NCI-H1092 treated with DMSO at 0.1 percent for 48 hours (cell line): Measurements from ENCODE around the gene CACNA2D2.

Source experiments
- DNase-seq: peaks from one replicate; lab custom pipeline; 2025; lab: John Stamatoyannopoulos, UW

The CACNA2D2 gene

GRCh38 chr3:50495609-50496423 is 7.6 kb downstream of the CACNA2D2 start:
- DNase-seq, result no peak

GRCh38 chr3:50494126-50494525 is 9.3 kb downstream of the CACNA2D2 start:
- no peak for DNase-seq

DNA sequence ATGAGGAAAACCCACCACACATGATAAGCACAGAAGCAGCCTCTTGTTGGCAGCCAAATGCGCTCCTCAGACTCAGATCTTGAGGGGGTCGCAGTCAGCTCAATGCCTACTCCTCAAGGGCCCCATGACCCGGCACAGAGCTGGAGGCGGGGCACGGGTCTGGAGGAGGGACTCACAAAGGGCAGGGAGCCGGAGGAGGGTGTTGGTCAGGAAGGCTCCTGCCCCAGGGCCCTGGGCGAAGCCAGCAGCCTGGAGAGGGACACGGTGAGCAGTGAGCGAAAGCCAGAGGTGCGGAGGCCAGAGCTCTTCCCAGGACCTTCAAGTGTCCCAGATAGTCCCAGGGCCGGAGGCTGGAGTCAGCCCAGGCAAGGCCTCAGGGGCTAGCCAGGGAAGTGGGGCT is 9.8 kb downstream of the CACNA2D2 start:
- no peak for DNase-seq

DNA sequence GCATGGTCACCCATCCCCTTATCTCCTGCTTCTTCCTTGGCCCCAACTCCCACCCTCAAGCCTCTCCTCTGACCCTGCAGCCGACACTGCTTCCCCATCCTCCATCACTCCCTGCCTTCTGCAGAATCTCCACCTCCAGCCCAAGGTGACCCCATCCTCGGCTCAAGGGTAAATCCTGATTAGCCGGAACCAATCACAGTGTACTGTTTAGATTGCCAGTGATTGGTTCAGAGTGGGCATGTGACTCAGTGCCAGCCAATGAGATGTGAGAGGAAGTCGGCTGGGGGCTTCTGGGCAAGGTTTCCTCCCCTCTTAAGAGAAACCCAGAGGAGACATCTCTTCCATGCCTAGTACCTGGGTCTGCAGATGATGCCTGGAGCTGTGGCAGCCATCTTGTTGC is 10.3 kb downstream of the CACNA2D2 start:
- DNase-seq, result no peak

GRCh38 chr3:50491023-50491422 is 12.4 kb downstream of the CACNA2D2 start:
- no peak for DNase-seq

GRCh38 chr3:50490424-50490823 is 13.0 kb downstream of the CACNA2D2 start:
- no peak for DNase-seq

DNA sequence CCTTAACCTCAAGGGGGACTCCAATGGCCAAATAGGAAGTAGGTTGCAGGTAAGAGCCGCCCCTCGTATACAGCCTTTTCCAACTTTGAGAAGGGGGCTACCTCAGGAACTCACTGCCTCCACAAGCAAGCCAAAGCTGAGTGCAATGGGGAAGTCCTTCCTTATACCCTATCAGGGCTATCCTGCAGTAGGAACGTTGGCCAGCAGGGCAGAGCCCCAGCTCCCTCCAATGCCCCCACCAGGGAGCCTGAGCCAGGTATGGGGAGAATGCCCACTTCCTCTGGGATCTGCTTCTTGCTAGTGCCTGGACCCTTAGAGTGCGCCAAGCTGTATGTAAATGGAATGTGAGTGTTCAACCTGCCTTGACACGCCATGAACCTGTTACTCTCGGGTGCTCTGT is 16.3 kb downstream of the CACNA2D2 start:
- DNase-seq, result no peak

DNA sequence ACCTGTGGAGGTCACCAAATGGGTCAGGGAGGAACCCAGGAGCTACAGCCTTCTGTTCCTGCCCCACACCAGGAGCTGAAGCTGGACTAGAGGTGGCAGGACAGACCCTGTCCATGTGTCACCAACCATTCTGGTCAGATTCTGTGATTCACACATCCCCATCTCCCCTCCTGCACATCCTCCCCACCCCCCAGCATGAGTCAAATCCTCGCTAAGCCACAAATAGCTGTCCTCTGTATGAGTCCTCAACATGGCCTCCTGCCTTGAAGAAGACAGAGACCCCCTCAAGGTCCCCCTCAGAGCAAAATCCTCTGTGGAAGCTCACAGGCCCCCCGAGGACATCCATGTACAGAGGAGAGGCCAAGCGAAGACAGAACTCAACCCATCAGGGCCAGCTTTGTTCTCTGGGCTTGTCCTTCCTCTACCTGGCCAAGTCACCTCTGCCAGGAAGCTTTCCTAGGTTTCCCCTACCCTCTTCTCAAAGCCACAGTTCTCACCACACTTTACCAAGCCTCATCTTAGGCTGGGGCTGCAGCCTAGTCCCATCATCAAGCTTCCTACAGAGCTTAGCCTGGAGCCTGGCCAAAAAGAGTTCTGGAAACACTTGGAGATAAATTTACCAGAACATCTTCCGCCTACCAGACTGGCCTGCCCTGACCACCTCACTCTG is 17.1 kb downstream of the CACNA2D2 start:
- DNase-seq, result no peak

GRCh38 chr3:50484722-50485121 is 18.7 kb downstream of the CACNA2D2 start:
- DNase-seq, result no peak

DNA sequence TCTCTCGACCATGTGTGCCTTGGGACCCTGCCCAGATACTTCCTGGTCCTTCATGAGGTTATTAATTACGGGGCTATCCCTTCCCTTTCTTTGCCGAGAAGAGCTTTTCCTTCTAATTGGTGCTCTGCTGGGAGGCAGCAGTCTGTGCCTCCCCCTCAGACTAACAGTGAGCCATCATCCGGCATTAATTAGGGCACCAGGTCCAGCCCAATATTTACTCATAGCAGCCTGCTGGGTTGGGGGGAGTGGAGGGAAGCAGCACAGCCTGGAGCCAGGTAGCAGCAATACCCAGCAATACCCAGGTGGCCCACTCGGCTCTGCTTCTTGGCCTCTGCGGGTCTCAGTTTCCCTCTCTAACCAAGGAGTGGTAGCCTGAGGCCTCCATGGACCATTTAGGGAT is 20.1 kb downstream of the CACNA2D2 start:
- peak; percentile 75 for DNase-seq

DNA sequence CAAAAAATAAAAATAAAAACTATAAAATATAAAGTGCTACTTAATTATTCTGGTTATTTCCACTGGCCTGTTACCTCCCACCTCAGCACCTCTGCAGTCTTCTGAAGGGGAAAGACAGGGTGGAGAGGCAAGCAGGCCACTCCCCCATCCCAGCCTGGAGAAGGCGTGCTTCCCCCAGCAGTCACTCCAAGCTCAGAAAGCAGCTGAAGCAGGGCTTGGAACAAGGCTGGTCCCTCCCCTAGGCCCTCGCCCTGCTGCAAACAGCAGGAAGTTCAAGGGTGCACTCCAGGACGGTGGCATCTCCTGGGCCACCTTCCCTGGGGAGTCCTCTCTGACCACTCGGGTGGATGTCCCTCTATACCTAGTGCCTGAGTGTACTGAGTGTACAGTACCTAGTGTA is 21.4 kb downstream of the CACNA2D2 start:
- DNase-seq, result no peak

GRCh38 chr3:50480471-50480870 is 23.0 kb downstream of the CACNA2D2 start:
- no peak for DNase-seq

GRCh38 chr3:50479523-50479922 is 23.9 kb downstream of the CACNA2D2 start:
- no peak for DNase-seq

DNA sequence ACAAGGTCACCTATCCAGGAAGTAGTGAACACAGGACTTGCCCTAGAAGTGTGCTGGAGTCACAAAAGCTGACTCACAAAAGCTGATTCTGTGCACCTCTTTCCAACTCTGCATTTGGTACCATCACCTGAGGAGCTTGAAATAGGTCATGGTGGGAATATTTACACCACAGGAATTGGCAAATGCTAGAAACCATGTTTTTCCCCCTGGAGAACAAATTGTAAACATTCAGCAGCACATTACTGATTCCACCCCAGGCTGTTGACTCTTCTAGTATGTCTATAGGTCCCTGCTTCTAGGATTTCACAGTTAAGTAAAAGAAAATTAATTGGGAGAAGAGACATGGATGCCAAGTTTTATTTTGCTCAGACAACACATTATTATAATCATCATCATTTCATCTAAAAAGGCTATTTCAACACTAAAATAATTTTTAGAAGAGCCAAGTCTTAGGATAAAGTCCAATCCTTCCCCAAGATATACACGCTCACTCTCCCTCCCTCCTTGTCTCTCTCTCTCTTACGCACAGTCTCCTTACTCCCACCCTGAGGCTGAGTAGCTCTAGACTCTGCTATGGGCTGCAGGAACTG is 24.7 kb downstream of the CACNA2D2 start:
- DNase-seq, result no peak

DNA sequence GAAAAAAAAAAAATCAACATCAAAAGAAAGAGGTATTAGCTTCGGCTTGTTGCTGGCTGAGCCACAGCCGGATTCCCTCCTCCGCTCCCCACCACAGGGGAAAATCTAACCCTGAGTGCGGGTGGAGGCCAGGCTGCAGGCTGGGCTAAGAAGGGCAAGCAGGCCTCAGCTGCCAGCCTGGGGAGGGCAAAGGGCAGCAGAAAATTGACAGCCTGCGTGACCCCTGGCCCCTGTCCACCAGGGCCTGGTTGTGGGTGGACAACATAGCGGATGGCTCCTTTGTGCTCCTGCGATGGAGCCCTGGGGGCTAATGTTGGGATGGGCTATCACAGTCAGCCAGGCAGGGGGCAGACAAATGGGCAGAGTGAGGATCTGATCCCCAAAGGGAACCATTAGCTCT is 25.4 kb downstream of the CACNA2D2 start:
- no peak for DNase-seq

DNA sequence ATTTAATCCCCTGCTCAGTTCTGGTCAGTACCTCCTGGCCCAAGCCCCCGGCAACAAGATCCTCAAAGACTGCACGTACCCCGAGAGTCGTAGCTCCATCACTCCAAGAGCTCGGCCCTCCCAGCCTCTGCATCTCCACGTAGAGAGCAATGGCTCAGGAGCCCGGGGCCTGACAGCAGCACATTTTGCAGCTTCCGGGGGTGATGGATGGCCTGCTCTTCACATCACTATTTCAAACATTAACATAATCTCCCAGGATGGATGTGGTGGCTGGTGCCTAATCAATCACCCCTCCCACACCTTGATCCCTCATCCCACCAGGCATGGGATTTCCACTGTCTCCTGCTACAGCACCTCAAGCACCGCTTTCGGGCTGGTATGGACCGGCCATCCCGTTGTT is 28.1 kb downstream of the CACNA2D2 start:
- no peak for DNase-seq

DNA sequence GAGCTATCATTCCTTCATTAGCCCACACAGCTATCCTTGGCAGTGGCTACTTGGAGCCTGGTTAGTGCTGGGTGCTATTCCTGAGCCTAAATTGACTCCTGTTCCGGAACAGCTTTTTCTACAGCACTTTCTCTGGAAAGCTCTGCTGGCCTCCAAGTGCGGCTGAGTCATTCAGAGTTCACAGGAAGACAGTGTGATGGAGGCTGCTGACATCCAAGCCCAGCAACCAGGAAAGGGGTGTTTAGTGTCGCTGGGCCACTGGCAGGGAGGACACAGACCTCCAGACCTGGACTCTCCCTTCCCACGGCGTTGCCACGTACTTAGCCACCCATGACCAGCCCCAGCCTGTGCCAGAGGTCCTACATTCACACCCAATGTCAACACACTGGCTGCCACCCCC is 28.7 kb downstream of the CACNA2D2 start:
- no peak for DNase-seq

DNA sequence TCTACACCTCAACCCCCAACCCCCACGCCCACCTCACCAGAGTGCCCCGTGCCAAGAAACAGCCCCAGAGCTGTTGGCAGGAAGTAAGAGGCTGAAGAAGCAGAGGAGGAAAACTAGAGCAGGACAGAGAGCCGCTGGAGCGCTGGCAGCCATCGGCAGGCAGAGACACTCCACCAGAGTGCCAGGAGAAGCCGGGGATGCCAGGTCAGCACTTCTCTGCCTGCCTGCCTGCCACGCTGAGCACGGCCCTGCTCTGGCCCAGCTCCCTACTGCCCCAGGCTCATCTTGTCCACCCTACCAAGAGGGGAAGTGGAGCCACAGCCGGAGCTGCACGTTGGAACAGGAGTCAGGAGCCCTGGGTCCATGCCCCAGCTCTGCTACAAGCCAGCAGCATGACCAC is 29.7 kb downstream of the CACNA2D2 start:
- no peak for DNase-seq

GRCh38 chr3:50472958-50473357 is 30.5 kb downstream of the CACNA2D2 start:
- no peak for DNase-seq

- peak; percentile 3 for DNase-seq
Measured at GRCh38 chr3:50470658-50471057, 32.8 kb downstream of the CACNA2D2 start.

GRCh38 chr3:50467919-50468318 is 35.5 kb downstream of the CACNA2D2 start:
- no peak for DNase-seq

GRCh38 chr3:50466177-50466576 is 37.3 kb downstream of the CACNA2D2 start:
- DNase-seq, result no peak

DNA sequence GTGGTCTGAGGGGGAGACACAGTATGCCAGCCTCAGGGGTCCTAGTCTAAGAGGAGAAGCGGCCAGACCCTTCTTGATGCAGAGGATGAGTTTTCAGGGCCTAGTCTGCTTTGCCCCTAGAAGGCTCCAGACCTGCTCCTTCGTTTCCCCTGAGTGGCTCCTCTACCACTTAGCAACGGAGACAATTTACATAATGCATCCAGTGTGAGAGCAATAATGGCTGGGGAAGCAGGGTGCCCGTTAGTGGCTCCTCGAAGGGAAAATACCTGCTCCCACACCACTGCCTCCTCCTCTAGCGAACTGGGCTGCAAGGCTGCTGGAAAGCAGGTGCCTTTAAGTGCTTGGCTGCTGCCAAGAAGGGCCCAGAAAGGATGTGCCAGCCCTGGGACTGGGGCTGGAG is 38.9 kb downstream of the CACNA2D2 start:
- DNase-seq, result peak; percentile 59
